Bronchial epithelial cell (primary cell): ENCODE measurements around the gene EPHA1. TPM values are rescaled to one million over a fixed set of nuclear protein-coding genes. Genes with fewer than 3 reads are reported as not detected.
"Not testable (repeated sequence)": the region's sequence is repeated elsewhere in the genome, so short reads cannot be mapped to it uniquely, and the experiment has no call there.

Experiments
- DNase-seq: peaks from one replicate; pipeline ENCODE4 v3.0.0-alpha.2; 2010; ENCODE audit warnings: low read depth
- FAIRE-seq: peaks from 2 replicates; lab custom pipeline; 2011; peaks lifted over from hg19 to GRCh38; lab: Jason Lieb, UNC
- H3K27me3 ChIP-seq: 2 replicates; pipeline ENCODE4 v1.5.1; 2011; ENCODE audit warnings: low read length; ENCODE audit not compliant: control insufficient read depth, insufficient read depth
- H3K36me3 ChIP-seq: 2 replicates; pipeline ENCODE4 v1.5.1; 2011; ENCODE audit warnings: low read length; ENCODE audit not compliant: control insufficient read depth, insufficient read depth
- H3K4me3 ChIP-seq: 2 replicates; pipeline ENCODE4 v1.5.1; 2011; ENCODE audit warnings: mild to moderate bottlenecking, low read depth, low read length, control low read depth
- total RNA-seq: library from RNA; depleted of rRNA; stranded (reverse); fragments of >200 nt; gene quantifications from 2 replicates; pipeline ENCODE4 v1.2.1, GENCODE V29; 2014
- TF ChIP-seq, protein P1 (sequence below): IDR thresholded peaks from 2 replicates; pipeline ENCODE4 v1.5.1; 2011; ENCODE audit warnings: mild to moderate bottlenecking, moderate library complexity, low read length, control low read depth, inconsistent platforms; ENCODE audit not compliant: insufficient read depth, severe bottlenecking

The EPHA1 gene
- total RNA-seq, 1 donor from 2014 or later: 19.0 TPM

DNA sequence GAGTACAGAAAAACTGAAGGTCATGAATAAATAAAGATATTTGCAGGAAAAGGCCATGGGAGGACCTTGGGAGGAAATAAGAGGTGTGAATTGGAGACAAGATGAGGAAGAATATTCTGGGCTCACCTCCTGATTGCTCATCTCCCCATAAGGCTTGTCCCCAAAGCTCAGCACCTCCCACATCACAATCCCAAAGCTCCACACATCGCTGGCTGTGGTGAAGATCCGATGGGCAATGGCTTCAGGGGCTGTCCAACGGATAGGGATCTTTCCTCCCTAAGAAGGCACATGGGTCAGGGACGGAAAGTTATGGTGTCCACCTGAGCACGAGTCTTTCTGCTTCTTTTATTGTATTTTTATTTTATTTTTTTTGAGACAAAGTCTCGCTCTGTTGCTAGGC, 14.6 kb downstream of the EPHA1 start:
- Histone ChIP-seq H3K36me3 (peaks cover 50% of the 10 kb centered on the region), H3K27me3 (no peaks in the 10 kb centered on the region), H3K4me3 (no peak overlapping the region)
- FAIRE-seq (no peak), DNase-seq (no peak)
- TF ChIP-seq, protein P1, sequence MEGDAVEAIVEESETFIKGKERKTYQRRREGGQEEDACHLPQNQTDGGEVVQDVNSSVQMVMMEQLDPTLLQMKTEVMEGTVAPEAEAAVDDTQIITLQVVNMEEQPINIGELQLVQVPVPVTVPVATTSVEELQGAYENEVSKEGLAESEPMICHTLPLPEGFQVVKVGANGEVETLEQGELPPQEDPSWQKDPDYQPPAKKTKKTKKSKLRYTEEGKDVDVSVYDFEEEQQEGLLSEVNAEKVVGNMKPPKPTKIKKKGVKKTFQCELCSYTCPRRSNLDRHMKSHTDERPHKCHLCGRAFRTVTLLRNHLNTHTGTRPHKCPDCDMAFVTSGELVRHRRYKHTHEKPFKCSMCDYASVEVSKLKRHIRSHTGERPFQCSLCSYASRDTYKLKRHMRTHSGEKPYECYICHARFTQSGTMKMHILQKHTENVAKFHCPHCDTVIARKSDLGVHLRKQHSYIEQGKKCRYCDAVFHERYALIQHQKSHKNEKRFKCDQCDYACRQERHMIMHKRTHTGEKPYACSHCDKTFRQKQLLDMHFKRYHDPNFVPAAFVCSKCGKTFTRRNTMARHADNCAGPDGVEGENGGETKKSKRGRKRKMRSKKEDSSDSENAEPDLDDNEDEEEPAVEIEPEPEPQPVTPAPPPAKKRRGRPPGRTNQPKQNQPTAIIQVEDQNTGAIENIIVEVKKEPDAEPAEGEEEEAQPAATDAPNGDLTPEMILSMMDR: no peak

DNA sequence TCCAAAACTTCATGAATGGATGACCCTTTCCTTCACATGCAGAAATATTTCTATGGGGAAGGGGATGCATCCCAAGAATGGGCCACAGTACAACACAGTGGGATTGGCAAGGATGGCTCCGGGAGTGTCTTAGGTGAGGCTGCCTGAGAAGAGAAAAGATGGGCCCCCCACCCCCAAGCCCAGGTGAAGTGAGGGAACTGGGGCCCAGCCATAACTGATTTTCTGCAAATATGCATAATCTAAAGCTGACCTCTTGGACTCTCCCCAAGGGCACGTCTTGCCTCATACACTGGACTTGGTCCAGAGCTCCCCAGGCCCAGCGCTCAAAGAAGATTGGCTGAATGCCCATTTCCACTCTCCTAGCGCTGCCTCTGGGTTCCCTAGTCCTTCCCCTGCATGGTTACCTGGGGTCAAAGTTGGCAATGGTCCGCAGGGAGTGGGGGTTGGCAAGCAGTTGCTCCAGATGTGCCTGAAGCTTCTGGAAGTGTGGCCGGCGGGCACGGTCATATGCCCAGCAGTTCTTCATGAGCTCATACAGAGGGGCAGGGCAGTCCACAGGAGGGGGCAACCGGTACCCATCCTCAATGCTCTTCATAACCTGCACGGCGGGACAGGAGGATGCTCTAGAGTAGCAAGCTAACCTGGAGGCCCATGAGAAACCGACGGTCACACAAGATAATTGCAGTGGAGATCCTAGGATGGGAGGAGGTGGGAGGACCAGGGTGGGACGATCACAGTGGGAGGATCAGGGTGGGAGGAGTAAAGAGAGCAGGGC, 15.2 kb downstream of the EPHA1 start:
- Histone ChIP-seq H3K4me3 (no peak overlapping the region), H3K36me3 (peaks cover 55% of the 10 kb centered on the region), H3K27me3 (no peaks in the 10 kb centered on the region)
- TF ChIP-seq, protein P1: no peak
- FAIRE-seq (no peak), DNase-seq (no peak)

DNA sequence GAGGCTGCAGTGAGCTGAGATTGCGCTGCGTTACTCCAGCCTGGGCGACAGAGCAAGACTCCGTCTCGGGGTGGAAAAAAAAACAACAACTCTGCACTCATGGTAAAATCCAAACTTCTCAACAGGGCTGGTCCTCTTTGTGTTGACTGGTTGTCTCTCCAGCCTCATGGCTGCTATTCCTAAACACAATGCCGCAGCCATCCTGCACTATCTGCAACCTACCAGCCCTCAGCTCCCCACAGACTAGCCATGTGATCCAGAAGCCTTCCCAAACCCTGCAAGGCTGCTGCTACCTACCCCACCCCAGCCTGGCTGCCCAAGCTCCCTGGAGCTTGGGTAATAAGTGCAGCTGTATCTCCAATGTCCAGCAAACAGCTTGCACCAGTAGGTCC, 15.8 kb downstream of the EPHA1 start:
- Histone ChIP-seq H3K4me3 (no peak overlapping the region), H3K36me3 (peaks cover 56% of the 10 kb centered on the region), H3K27me3 (no peaks in the 10 kb centered on the region)
- no peak for DNase-seq
- no peak for FAIRE-seq
- TF ChIP-seq, protein P1: no peak

DNA sequence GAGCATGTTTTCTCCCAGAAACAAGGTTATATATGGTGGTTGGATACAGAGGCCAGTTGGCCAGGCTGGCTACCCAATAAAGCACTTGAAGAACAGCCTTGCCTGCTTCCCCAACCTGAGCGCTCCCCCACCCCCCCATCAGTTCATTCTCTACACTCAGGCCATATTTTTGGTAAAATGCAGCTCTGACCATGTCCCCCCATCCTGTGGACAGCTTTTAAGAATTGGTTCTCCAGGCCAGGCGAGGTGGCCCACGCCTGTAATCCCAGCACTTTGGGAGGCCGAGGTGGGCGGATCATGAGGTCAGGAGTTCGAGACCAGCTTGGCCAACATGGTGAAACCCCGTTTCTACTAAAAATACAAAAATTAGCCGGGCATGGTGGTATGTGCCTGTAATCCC, 16.2 kb downstream of the EPHA1 start:
- not testable (repeated sequence) for FAIRE-seq, H3K27me3 ChIP-seq, H3K4me3 ChIP-seq, DNase-seq
- peaks cover 54% of the 10 kb centered on the region for H3K36me3 ChIP-seq

DNA sequence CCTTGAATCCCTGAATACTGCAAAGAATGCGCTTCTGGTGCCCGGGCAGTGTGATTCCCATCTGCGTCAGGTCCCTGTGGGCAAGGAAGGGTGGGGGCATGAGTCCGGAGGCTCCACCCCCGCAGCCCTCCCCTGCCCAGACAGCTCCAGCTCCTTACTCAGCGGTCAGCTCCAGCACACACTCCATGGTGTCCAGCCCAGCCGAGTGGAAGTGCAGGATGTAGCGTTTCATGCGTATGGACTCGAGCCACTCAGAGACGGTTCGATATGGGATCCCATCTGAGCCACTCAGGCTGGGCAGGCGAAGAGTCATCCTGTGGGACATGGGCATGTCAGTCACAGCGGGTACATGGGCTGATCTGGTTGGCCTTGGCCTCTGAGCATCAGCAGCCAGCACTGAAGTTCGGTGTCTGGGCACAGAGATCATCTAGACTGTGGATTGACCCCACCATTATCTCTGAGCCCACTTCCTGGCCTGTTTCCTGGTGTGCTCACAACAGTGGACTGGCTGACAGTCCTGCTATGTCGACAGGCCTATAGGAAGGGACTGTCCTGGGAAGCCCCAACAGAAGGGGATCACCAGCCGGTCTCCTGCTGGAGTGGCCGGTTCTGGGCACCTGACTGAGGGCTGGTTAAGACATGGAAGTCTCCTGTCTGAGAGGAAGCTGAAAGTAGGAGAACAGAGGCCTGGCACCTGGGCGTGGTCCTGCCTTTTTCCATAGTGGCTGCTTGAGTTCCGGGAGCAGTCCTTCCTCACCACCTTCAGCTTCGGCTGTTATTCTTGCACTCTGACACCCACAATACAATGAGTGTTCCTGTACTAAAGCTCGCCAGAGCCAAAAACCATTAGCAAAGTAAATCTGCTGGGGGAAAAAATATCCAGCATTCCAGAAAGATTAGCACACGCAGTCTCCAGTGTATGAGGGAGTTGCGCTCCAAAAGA, 16.9 kb downstream of the EPHA1 start:
- Histone ChIP-seq H3K27me3 (no peaks in the 10 kb centered on the region), H3K36me3 (peaks cover 57% of the 10 kb centered on the region), H3K4me3 (no peak overlapping the region)
- FAIRE-seq (peak; percentile 18), DNase-seq (no peak)
- TF ChIP-seq, protein P1: no peak

DNA sequence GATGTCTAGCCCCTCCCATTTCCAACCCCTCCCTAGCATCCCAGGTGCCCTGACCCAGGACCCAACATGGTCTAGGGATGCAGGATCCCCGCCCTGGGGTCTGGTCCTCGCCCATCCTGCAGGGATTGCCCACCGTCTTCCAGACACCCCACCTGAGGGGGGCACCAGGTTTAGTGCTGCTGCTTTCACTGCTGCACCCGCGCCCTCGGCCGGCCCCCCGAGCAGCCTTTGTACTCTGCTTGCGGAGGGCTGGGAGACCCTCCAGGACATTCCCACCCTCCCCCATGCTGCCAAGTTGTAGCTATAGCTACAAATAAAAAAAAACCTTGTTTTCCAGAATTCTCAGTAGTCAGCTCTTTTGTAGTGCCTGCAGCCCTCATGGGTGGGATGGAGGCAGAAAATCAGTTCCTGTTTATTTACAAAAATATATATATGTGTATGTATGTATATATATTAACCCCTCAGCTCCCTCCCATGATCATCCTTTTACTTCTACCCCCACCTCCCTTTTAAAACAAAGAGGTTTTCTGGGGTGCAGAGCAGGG, 17.8 kb downstream of the EPHA1 start:
- FAIRE-seq: no peak
- Histone ChIP-seq H3K27me3 (no peaks in the 10 kb centered on the region), H3K4me3 (no peak overlapping the region), H3K36me3 (peaks cover 57% of the 10 kb centered on the region)
- DNase-seq: no peak
- TF ChIP-seq, protein P1: no peak
